Measurements from ENCODE around the gene PDGFC.
"Not testable (repeated sequence)": the region's sequence is repeated elsewhere in the genome, so short reads cannot be mapped to it uniquely, and the experiment has no call there.

The PDGFC gene

DNA sequence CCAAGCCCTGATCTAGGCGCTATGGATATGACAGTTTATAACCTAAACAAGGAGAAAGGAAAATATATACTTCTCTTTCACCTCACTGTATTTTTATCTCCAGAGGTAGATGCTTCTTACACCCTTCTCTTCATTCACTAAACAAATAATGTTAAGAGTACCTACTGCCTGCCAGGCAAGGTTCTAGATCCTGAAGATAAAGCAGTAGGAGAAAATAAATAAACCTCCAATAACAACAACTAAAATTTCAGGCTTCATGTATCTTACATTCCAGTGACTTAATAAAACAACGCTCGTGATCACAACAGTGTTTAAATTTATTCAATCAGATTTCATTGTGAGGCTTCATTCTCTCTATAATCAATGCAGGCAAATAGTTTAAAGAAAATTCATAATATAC is 20.7 kb downstream of the PDGFC start:
- no peak for DNase-seq

GRCh38 chr4:156950090-156950489 is 21.5 kb downstream of the PDGFC start:
- DNase-seq (no peak), ATAC-seq (no peak)

More for the DNA sequence above, 20.7 kb downstream of the PDGFC start:
- no peak for ATAC-seq

DNA sequence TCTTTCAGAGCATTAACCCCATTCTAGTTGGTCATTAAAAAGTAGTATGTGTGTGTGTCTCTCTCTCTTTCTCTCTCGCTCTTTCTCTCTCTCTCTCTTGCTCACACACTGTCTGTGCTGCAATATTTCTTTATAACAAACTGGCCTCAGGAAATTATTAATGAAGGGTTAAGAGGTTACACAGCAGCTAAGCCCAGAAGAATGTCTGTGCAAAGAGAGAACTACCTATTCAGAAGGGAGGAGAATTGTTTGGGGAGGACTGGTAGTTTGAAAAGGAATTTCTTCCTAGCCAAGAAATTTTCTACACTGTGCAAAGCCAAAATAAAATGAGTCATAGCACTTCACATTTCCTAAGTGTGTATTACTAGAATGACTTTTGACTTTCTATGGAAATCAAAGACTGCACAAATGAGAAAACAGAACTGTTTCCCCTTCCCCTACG is 22.2 kb downstream of the PDGFC start:
- ATAC-seq (no peak), DNase-seq (no peak)

GRCh38 chr4:156948738-156949137 is 22.9 kb downstream of the PDGFC start:
- ATAC-seq (no peak), DNase-seq (no peak)

DNA sequence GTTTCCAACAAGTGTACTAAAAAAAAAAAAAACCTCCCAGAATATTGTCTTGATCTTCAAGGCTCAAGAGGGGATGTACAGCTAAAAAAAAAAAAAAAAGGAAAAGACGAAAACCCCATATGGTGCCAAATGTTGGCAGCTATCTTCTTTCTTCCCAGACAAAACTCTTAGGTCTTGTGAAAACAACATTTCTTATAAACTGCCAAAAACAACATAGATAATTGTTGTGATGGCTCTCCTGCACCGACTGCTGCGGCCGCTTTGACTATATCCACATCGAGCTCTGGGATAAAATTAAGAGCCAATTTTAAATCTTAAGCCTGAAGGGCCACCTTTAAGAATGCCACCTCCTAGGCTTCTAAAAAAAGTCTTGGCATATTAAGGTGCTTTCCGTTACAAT is 23.5 kb downstream of the PDGFC start:
- ATAC-seq (no peak), DNase-seq (no peak)

- ATAC-seq (no peak), DNase-seq (no peak)
Measured at GRCh38 chr4:156946516-156947424, 24.8 kb downstream of the PDGFC start.

DNA sequence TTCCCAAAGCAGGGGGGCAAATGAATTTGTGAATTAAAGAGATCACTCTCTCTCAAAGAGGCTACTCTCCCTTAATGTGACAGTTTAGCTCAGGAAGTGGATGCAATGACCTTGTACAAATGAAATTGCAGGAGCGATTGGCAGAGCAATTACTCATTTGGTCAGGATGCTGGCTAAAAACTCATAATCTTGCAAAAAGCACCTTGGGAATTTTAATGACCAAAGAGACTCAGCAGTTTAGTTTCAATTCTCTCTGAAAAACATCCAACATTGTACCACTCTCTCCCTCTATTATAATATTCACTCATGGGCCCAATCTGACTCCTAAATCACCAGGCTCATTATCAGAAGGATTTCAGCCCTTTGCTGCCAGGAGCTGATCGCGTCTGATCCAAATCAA is 26.1 kb downstream of the PDGFC start:
- ATAC-seq (no peak), DNase-seq (no peak)

- no peak for DNase-seq
- no peak for ATAC-seq
Measured at GRCh38 chr4:156942991-156943390, 28.6 kb downstream of the PDGFC start.

GRCh38 chr4:156941940-156942548 is 29.6 kb downstream of the PDGFC start:
- DNase-seq (no peak), ATAC-seq (no peak)

DNA sequence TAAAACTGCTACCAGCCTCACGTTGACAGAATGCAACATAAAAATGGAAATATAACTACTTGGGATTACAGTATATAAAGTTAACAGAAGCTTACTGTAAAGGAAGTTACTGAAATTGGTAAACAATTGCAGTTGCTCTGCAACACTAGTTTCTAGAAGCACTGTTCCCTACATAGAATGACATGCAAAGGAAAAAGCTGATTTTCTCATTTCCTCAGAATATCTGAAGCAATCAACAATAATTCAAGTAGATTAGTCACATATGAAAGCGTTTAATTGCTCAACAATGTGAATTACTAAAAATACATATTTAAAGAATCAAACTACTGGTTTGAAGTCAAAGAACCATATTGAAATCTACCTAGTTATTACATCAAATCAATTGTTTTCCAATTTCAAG is 31.8 kb downstream of the PDGFC start:
- no peak for ATAC-seq
- no peak for DNase-seq

DNA sequence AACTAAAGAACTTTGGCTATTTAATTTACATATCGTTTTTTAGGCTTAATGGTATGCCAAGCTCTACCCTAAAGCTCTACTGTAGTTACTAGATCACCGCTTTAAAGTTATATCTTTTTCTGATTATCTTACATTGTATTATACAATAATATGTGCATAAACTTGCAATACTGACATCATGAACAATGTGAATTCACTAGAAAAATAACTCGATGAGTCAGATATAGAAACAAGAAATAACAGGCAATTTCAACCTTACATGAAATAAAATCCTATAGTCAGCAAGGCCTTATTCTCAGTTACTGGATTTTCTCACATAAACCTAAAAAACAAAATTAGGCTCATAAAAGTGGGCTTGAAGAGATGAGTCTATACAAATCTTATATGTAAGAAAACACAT is 32.5 kb downstream of the PDGFC start:
- ATAC-seq: no peak
- no peak for DNase-seq

DNA sequence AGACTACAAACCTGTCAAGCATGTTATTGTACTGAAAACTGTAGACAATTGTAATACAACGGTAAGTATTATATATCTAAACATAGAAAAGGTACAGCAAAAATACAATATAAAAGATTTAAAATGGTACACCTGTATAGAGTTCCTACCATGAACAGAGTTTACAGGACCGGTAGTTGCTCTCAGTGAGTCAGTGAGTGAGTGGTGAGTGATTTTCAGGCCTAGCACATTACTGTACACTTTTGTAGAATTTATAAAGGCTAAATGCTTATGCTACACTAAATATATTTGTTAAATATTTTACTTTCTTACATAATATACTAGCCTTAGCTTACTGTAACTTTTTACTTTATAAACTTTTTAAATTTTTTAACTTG is 37.4 kb downstream of the PDGFC start:
- ATAC-seq (no peak), DNase-seq (no peak)

DNA sequence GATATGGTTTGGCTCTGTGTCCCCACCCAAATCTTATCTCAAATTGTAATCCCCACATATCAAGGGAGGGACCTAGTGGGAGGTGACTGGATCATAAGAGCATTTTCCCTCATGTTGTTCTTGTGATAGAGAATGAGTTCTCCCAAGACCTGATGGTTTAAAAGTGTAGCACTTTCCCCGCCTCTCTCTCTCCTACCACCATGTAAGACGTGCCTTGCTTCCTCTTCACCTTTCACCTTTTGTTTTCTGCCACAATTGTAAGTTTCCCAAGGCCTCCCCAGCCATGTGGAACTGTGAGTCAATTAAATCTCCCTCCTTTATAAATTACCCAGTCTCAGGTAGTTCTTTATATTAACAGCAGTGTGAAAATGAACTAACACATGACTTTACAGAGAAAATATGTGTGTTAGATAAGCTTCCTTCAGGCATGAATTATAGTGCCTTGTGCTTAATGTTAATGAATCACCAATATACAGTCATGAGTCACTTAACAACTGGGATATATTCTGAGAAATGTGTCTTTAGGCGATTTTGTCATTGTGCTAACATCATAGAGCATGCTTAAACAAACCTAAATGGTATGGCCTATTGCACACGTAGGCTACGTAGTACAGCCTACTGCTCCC is 37.9 kb downstream of the PDGFC start:
- DNase-seq (no peak), ATAC-seq (no peak)

DNA sequence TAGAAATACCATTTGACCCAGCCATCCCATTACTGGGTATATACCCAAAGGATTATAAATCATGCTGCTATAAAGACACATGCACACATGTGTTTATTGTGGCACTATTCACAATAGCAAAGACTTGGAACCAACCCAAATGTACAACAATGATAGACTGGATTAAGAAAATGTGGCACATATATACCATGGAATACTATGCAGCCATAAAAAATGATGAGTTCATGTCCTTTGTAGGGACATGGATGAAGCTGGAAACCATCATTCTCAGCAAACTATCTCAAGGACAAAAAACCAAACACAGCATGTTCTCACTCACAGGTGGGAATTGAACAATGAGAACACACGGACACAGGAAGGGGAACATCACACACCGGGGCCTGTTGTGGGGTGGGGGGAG is 39.2 kb downstream of the PDGFC start:
- ATAC-seq, DNase-seq: not testable (repeated sequence)

GRCh38 chr4:156931267-156931666 is 40.3 kb downstream of the PDGFC start:
- no peak for DNase-seq
- ATAC-seq: no peak

DNA sequence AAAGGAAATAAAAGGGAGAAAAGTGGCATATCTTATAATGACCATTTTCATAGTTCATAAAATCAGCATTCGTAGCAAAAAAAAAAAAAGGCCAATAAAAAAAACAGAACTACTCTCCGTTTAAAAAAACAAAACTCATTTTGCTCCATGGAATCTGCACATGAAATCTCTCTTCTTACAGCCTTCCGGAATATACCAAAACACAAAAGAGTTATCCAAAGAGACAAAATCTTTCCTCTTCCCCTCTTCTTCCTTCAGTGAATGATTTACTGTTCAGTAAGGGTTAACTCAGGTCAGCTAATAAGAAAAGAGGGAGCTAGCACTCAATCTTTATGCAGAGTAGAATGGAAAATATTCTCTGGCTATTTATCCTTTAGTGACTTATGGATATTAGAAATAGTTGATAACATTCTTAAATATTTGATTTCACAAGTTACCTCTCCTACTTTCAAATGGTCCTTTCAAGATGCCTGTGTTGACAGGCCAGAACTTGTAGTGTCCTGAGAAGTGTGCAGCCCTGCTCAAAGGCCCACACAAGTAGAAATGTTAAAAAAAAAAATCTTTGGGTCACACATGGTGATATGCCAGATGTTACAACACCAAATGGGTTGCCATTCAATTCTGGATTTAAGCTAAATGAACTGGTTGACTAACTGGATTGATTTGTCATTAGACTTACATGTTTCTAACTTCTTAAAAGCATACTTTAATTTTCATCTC is 42.1 kb downstream of the PDGFC start:
- DNase-seq: no peak
- ATAC-seq: no peak

- no peak for ATAC-seq
- DNase-seq: no peak
Measured at GRCh38 chr4:156924774-156925315, 46.8 kb downstream of the PDGFC start.

DNA sequence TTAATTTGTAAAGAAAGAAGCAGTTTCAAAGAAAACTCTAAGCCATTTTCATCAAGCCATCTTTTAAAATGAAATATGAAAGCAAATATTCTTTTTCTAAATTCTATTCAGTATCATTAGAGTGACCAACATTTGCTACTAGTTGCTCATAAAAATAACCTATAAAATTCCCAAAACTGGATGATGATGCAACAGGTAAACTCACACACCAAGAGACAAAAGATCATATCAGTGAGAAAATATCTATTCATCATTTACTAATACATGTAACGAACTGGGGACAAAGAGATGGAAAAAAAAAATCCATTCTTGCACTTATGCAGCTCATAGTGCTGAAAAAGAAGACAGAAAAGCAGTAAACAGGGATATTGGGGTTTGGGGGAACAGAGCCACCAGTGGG is 48.1 kb downstream of the PDGFC start:
- ATAC-seq (no peak), DNase-seq (no peak)

DNA sequence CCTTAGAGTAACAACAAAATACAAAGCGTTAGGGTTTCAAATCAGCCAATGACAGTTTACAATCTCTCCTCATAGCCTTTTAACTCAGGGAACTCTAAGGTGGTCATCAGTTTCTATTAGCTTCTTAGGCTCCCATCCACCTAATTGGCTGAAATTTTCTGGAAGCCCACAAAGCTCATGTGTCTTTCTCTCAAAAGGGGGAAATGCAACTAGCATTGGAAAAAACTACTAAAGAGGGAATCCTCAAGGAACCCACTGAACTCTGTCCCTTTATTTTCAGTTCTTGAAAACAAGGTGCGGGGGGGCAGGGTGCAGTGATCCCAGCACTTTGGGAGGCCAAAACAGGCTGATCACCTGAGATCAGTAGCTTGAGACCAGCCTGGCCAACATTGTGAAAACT is 56.4 kb downstream of the PDGFC start:
- DNase-seq: no peak
- ATAC-seq: no peak

GRCh38 chr4:156913234-156913633 is 58.4 kb downstream of the PDGFC start:
- DNase-seq: no peak
- no peak for ATAC-seq

DNA sequence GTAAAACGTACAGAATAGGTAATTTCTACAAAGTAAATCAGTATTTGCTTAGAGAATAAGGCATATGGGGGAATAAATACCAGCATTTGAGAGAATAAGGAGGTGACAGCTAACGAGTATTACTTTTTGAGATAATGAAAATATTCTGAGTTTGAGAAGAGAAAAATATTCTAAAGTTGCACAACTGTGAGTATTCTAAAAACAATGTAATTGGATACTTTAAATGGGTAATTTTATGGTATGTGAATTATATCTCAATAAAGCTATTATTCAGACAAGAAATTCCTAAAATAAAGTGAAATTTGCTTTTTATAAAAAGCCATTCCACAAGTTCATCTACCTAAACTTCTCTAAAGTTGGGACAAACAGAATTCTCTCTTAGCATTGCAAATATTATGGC is 62.6 kb downstream of the PDGFC start:
- DNase-seq (no peak), ATAC-seq (no peak)

GRCh38 chr4:156906325-156906724 is 65.3 kb downstream of the PDGFC start:
- DNase-seq: no peak
- ATAC-seq: no peak
